IMR-90 (cell line): ENCODE measurements around the gene EMCN.

Source experiments
- BHLHE40 ChIP-seq: fragments of 150-350 bp; IDR thresholded peaks from 2 replicates; pipeline ENCODE4 v1.6.1; 2016; ENCODE audit warnings: mild to moderate bottlenecking, low read depth, low read length
- CEBPB ChIP-seq: IDR thresholded peaks from 2 replicates; pipeline ENCODE4 v1.6.1; 2012; ENCODE audit warnings: low read depth, low read length, improper control_type of control experiment
- CTCF ChIP-seq: conservative IDR thresholded peaks from 2 replicates; pipeline ENCODE4 v1.5.1; 2012; ENCODE audit warnings: mild to moderate bottlenecking, low read depth, low read length, improper control_type of control experiment
- FOS ChIP-seq: fragments of 150-350 bp; IDR thresholded peaks from 2 replicates; pipeline ENCODE4 v1.6.1; 2016; ENCODE audit warnings: low read depth, low read length
- MXI1 ChIP-seq: IDR thresholded peaks from 2 replicates; pipeline ENCODE4 v1.6.1; 2012; ENCODE audit warnings: low read depth, mild to moderate bottlenecking, low read length, moderate library complexity, borderline replicate concordance
- POLR2A ChIP-seq: IDR thresholded peaks from 2 replicates; pipeline ENCODE4 v1.6.1; 2012; ENCODE audit warnings: mild to moderate bottlenecking, low read depth, low read length
- RAD21 ChIP-seq: IDR thresholded peaks from 2 replicates; pipeline ENCODE4 v1.6.1; 2012; ENCODE audit warnings: low read length, improper control_type of control experiment
- RCOR1 ChIP-seq: IDR thresholded peaks from 2 replicates; pipeline ENCODE4 v1.6.1; 2012; ENCODE audit warnings: mild to moderate bottlenecking, low read length, improper control_type of control experiment; ENCODE audit not compliant: insufficient replicate concordance
- RFX5 ChIP-seq: IDR thresholded peaks from 2 replicates; pipeline ENCODE4 v1.8.0; 2012; ENCODE audit warnings: low read depth, mild to moderate bottlenecking, low read length, moderate library complexity
- SMC3 ChIP-seq: fragments of 150-350 bp; IDR thresholded peaks from 2 replicates; pipeline ENCODE4 v1.6.1; 2016; ENCODE audit warnings: low read depth, mild to moderate bottlenecking, antibody characterized with exemption, low read length, moderate library complexity
- USF2 ChIP-seq: fragments of 150-350 bp; IDR thresholded peaks from 2 replicates; pipeline ENCODE4 v1.6.1; 2017; ENCODE audit warnings: mild to moderate bottlenecking, antibody characterized with exemption, low read length, low read depth

GRCh38 chr4:100450449-100450848, 67.4 kb downstream of the EMCN start:
- TF ChIP-seq CTCF: no peak
- no peak for TF ChIP-seq POLR2A
- TF ChIP-seq USF2: no peak
- TF ChIP-seq MXI1: no peak
- no peak for TF ChIP-seq RAD21
- no peak for TF ChIP-seq RCOR1
- TF ChIP-seq BHLHE40: no peak
- no peak for TF ChIP-seq RFX5
- no peak for TF ChIP-seq FOS
- no peak for TF ChIP-seq CEBPB
- no peak for TF ChIP-seq SMC3
